Stimulated activated CD4-positive, alpha-beta T cell treated with anti-CD3 and anti-CD28 coated beads, Interleukin-4, amount 100 ng/mL, for 24 hours (primary cell): ENCODE results near the gene CCND2.
"Not testable (repeated sequence)": the region's sequence is repeated elsewhere in the genome, so short reads cannot be mapped to it uniquely, and the experiment has no call there.

ENCODE experiments used
- DNase-seq: peaks from one replicate; pipeline ENCODE4 v3.0.0-alpha.2; 2020

The CCND2 gene

GRCh38 chr12:4273652-4274395 lies at the start of gene CCND2:
Gene CCND2 (plus strand): TSS chr12:4273762. CDS start chr12:4274041, 279 bp downstream.
- peak; percentile 84 for DNase-seq

- DNase-seq = no peak
These were observed 49.2 kb upstream of the CCND2 start for GRCh38 chr12:4224206-4224889.

- no peak for DNase-seq
These were observed 48.0 kb upstream of the CCND2 start for GRCh38 chr12:4225571-4225970.

- no peak for DNase-seq
These were observed 46.5 kb upstream of the CCND2 start for GRCh38 chr12:4227046-4227445.

GRCh38 chr12:4228122-4228580 lies 45.4 kb upstream of the CCND2 start:
- DNase-seq = no peak

- no peak for DNase-seq
These were observed 43.0 kb upstream of the CCND2 start for GRCh38 chr12:4230526-4230925.

GRCh38 chr12:4238577-4238976 lies 35.0 kb upstream of the CCND2 start:
- no peak for DNase-seq

- DNase-seq = no peak
These were observed 33.8 kb upstream of the CCND2 start for GRCh38 chr12:4239746-4240145.

GRCh38 chr12:4240161-4240783 lies 33.3 kb upstream of the CCND2 start:
- no peak for DNase-seq

- no peak for DNase-seq
These were observed 32.6 kb upstream of the CCND2 start for GRCh38 chr12:4240981-4241380.

GRCh38 chr12:4241592-4241991 lies 32.0 kb upstream of the CCND2 start:
- no peak for DNase-seq

- DNase-seq = no peak
These were observed 31.0 kb upstream of the CCND2 start for GRCh38 chr12:4242595-4242994.

- DNase-seq = no peak
These were observed 30.5 kb upstream of the CCND2 start for GRCh38 chr12:4243091-4243490.

GRCh38 chr12:4243491-4244100 lies 30.0 kb upstream of the CCND2 start:
- not testable (repeated sequence) for DNase-seq

GRCh38 chr12:4244868-4245267 lies 28.7 kb upstream of the CCND2 start:
- DNase-seq = no peak

- no peak for DNase-seq
These were observed 28.1 kb upstream of the CCND2 start for GRCh38 chr12:4245446-4245845.

GRCh38 chr12:4246116-4246515 lies 27.4 kb upstream of the CCND2 start:
- DNase-seq = no peak

- no peak for DNase-seq
These were observed 22.9 kb upstream of the CCND2 start for GRCh38 chr12:4250691-4251090.

GRCh38 chr12:4251216-4251891 lies 22.2 kb upstream of the CCND2 start:
- peak; percentile 54 for DNase-seq

- DNase-seq = no peak
These were observed 21.6 kb upstream of the CCND2 start for GRCh38 chr12:4251967-4252366.

GRCh38 chr12:4252601-4253000 lies 21.0 kb upstream of the CCND2 start:
- no peak for DNase-seq

- no peak for DNase-seq
These were observed 17.3 kb upstream of the CCND2 start for GRCh38 chr12:4256043-4256826.
